Measurements from ENCODE around the gene NUDT1.

Gene NUDT1

DNA sequence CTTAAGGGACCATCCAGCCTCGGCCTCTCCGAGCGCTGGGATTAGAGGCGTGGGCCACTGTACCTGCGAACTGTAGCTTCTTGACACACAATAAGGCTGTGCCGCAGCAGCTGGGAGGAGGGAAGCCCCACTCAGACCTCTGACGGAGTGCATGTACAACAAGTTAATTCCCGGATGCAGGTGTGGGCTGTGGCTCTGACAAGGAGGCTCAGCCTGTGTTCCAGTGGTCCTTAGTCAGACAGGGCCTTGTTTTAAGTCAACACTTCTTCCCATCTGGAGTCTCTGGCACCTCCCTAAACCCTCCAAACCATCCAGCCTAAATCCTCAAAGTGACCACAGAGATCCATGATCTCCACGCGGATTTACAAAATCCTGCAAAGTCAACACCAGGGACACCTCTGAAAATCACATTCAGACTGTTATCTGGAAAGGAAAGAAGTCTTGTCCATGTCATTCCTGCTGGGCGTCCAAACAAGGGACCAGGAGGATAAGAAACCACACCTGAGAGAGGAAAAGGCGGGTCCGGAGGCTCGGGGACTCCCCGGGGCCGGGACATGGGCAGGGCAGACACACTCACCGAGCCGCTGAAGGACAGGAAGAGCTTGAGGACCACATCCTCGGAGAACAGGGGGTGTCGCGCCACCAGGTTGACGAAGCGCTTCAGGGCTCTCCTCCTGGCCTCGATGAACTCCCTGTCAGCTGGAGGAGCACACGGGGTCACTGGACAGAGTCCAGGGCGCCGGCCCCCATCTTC is 29.4 kb downstream of the NUDT1 start:
- ChIA-PET POLR2A (no interaction called here), CTCF (interaction anchor here (1.0 kb wide), 1 partner anchor 10 kb away, joined by 3 read pairs; no protein-coding TSS in a partner anchor)
- TF ChIP-seq KLF9 (tag by site-specific recombination; IDR thresholded peaks at IDR 0.05; ENCODE audit: low read depth) (no peak), ZNF175 (tag by site-specific recombination; IDR thresholded peaks at IDR 0.05) (no peak), ZFHX2 (tag by site-specific recombination; conservative IDR thresholded peaks at IDR 0.05) (no peak), ZNF114 (tag by site-specific recombination; IDR thresholded peaks at IDR 0.05) (no peak), ZBTB48 (tag by site-specific recombination; IDR thresholded peaks at IDR 0.05) (no peak), ZNF19 (tag by site-specific recombination; IDR thresholded peaks at IDR 0.05; ENCODE audit: low read depth) (no peak), ZNF768 (tag by site-specific recombination; IDR thresholded peaks at IDR 0.05) (no peak), ZNF677 (tag by site-specific recombination; IDR thresholded peaks at IDR 0.05) (no peak), ZNF426 (tag by site-specific recombination; IDR thresholded peaks at IDR 0.05) (no peak), ZNF132 (tag by site-specific recombination; IDR thresholded peaks at IDR 0.05; ENCODE audit: borderline replicate concordance) (no peak), ZNF112 (tag by site-specific recombination; IDR thresholded peaks at IDR 0.05) (no peak), ZNF707 (tag by site-specific recombination; IDR thresholded peaks at IDR 0.05) (no peak), HOXD13 (CRISPR knock-in tag; IDR thresholded peaks at IDR 0.05; ENCODE audit: borderline replicate concordance) (no peak)
- TF ChIP-seq, protein P1, sequence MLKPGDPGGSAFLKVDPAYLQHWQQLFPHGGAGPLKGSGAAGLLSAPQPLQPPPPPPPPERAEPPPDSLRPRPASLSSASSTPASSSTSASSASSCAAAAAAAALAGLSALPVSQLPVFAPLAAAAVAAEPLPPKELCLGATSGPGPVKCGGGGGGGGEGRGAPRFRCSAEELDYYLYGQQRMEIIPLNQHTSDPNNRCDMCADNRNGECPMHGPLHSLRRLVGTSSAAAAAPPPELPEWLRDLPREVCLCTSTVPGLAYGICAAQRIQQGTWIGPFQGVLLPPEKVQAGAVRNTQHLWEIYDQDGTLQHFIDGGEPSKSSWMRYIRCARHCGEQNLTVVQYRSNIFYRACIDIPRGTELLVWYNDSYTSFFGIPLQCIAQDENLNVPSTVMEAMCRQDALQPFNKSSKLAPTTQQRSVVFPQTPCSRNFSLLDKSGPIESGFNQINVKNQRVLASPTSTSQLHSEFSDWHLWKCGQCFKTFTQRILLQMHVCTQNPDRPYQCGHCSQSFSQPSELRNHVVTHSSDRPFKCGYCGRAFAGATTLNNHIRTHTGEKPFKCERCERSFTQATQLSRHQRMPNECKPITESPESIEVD (tag by site-specific recombination; IDR thresholded peaks at IDR 0.05), result no peak
- Histone ChIP-seq H3K4me3 (ENCODE audit: low read depth, low read length) (no peak overlapping the region), H3K27ac (ENCODE audit: extremely low read depth, low read depth, low read length) (no peak overlapping the region), H3K4me1 (ENCODE audit: control insufficient read depth, insufficient read depth, low read length) (no peaks in the 10 kb centered on the region), H3K36me3 (ENCODE audit: control insufficient read depth in 2 of 2, insufficient read depth in 1 of 2, low read length in 2 of 2) (peaks cover 0 to 4% of the 10 kb centered on the region in 2 experiments; a peak in 1 of 3 replicates), H3K9me3 (ENCODE audit: control insufficient read depth, insufficient read depth, low read depth, low read length) (no peaks in the 10 kb centered on the region)

DNA sequence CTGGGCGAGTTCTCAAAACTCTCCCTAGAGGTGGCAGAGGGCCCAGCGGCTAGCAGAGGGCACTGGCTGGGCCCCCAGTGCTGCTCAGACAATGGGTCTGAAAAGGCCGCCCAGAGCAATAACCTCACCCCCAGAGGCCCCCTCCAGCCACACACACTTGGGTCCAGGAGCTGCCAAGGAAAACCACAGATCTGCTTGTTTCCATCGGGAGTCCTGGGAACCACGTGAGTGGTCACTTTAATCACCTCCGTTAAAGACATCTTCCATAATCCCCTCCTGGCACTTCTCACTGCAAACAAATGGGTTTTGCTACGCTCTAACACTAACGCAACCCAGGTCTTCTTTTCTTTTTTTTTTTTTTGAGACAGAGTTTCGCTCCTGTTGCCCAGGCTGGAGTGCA is 30.0 kb downstream of the NUDT1 start:
- no peak for TF ChIP-seq SP2 (tag by site-specific recombination; IDR thresholded peaks at IDR 0.05)
- no peak for TF ChIP-seq ZNF174 (tag by site-specific recombination; IDR thresholded peaks at IDR 0.05)
- TF ChIP-seq SCRT2 (tag by site-specific recombination; IDR thresholded peaks at IDR 0.05), result no peak
- TF ChIP-seq, protein P2, sequence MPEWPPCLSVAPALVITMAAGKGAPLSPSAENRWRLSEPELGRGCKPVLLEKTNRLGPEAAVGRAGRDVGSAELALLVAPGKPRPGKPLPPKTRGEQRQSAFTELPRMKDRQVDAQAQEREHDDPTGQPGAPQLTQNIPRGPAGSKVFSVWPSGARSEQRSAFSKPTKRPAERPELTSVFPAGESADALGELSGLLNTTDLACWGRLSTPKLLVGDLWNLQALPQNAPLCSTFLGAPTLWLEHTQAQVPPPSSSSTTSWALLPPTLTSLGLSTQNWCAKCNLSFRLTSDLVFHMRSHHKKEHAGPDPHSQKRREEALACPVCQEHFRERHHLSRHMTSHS (tag by site-specific recombination; IDR thresholded peaks at IDR 0.05), result no peak
- no peak for TF ChIP-seq ZNF654 (tag by site-specific recombination; IDR thresholded peaks at IDR 0.05; ENCODE audit: low read depth)
- TF ChIP-seq ZNF184 (tag by site-specific recombination; IDR thresholded peaks at IDR 0.05), result no peak
- TF ChIP-seq ZNF146 (tag by site-specific recombination; IDR thresholded peaks at IDR 0.05), result no peak
- no peak for TF ChIP-seq MZF1 (tag by site-specific recombination; IDR thresholded peaks at IDR 0.05; ENCODE audit: borderline replicate concordance)
- TF ChIP-seq, protein P3, sequence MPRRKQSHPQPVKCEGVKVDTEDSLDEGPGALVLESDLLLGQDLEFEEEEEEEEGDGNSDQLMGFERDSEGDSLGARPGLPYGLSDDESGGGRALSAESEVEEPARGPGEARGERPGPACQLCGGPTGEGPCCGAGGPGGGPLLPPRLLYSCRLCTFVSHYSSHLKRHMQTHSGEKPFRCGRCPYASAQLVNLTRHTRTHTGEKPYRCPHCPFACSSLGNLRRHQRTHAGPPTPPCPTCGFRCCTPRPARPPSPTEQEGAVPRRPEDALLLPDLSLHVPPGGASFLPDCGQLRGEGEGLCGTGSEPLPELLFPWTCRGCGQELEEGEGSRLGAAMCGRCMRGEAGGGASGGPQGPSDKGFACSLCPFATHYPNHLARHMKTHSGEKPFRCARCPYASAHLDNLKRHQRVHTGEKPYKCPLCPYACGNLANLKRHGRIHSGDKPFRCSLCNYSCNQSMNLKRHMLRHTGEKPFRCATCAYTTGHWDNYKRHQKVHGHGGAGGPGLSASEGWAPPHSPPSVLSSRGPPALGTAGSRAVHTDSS (tag by site-specific recombination; IDR thresholded peaks at IDR 0.05), result no peak
- TF ChIP-seq GLI2 (tag by site-specific recombination; IDR thresholded peaks at IDR 0.05; ENCODE audit: borderline replicate concordance, low read depth), result no peak
- no peak for TF ChIP-seq ZNF391 (tag by site-specific recombination; IDR thresholded peaks at IDR 0.05; ENCODE audit: borderline replicate concordance, low read depth)
- no peak for TF ChIP-seq OVOL3 (tag by site-specific recombination; IDR thresholded peaks at IDR 0.05)
- TF ChIP-seq ZNF707 (tag by site-specific recombination; IDR thresholded peaks at IDR 0.05), result no peak
- no peak for TF ChIP-seq ZNF239 (tag by site-specific recombination; IDR thresholded peaks at IDR 0.05)
- TF ChIP-seq, protein P4, sequence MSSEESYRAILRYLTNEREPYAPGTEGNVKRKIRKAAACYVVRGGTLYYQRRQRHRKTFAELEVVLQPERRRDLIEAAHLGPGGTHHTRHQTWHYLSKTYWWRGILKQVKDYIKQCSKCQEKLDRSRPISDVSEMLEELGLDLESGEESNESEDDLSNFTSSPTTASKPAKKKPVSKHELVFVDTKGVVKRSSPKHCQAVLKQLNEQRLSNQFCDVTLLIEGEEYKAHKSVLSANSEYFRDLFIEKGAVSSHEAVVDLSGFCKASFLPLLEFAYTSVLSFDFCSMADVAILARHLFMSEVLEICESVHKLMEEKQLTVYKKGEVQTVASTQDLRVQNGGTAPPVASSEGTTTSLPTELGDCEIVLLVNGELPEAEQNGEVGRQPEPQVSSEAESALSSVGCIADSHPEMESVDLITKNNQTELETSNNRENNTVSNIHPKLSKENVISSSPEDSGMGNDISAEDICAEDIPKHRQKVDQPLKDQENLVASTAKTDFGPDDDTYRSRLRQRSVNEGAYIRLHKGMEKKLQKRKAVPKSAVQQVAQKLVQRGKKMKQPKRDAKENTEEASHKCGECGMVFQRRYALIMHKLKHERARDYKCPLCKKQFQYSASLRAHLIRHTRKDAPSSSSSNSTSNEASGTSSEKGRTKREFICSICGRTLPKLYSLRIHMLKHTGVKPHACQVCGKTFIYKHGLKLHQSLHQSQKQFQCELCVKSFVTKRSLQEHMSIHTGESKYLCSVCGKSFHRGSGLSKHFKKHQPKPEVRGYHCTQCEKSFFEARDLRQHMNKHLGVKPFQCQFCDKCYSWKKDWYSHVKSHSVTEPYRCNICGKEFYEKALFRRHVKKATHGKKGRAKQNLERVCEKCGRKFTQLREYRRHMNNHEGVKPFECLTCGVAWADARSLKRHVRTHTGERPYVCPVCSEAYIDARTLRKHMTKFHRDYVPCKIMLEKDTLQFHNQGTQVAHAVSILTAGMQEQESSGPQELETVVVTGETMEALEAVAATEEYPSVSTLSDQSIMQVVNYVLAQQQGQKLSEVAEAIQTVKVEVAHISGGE (tag by site-specific recombination; conservative IDR thresholded peaks at IDR 0.05; ENCODE audit: low read depth), result no peak
- no peak for TF ChIP-seq ZNF621 (tag by site-specific recombination; IDR thresholded peaks at IDR 0.05)
- no peaks in the 10 kb centered on the region for H3K4me1 ChIP-seq (ENCODE audit: control insufficient read depth, insufficient read depth, low read length)
- peaks cover 0 to 4% of the 10 kb centered on the region in 2 experiments; a peak in 1 of 3 replicates for H3K36me3 ChIP-seq (ENCODE audit: control insufficient read depth in 2 of 2, insufficient read depth in 1 of 2, low read length in 2 of 2)
- H3K4me3 ChIP-seq (ENCODE audit: low read depth, low read length), result no peak overlapping the region
- no peaks in the 10 kb centered on the region for H3K9me3 ChIP-seq (ENCODE audit: control insufficient read depth, insufficient read depth, low read depth, low read length)
- H3K27ac ChIP-seq (ENCODE audit: extremely low read depth, low read depth, low read length), result no peak overlapping the region
- CTCF ChIA-PET, result interaction anchor here (1.0 kb wide), 1 partner anchor 11 kb away, joined by 3 read pairs; no protein-coding TSS in a partner anchor
- POLR2A ChIA-PET, result no interaction called here

All from HEK293 (cell line).